Panc1 (cell line): Measurements from ENCODE around the gene RASGEF1C. TPM values are rescaled to one million over a fixed set of nuclear protein-coding genes. Genes with fewer than 3 reads are reported as not detected.

ENCODE experiments used
- ATAC-seq: fragments of 200-7000 bp; cut with Tn5 transposase; 2 replicates; pipeline ENCODE4 v1.9.1; 2020; ENCODE audit warnings: mild to moderate bottlenecking, moderate library complexity
- BruUV-seq: library from RNA; stranded (reverse); fragments of 400-500 nt; replicated peaks from 2 replicates; lab custom pipeline; 2021; lab: Mats Ljungman, UMichigan
- CTCF ChIA-PET: fragments of 300-600 bp; sonication (Branson Sonifier 250); formaldehyde crosslinking; loops from one replicate; lab custom pipeline; 2022; ENCODE audit warnings: antibody characterized with exemption; lab: Charles Lee
- POLR2A ChIA-PET: fragments of 300-600 bp; sonication (Branson Sonifier 250); formaldehyde crosslinking; loops from one replicate; lab custom pipeline; 2022; ENCODE audit warnings: antibody characterized with exemption; lab: Charles Lee
- DNase-seq: peaks from one replicate; pipeline ENCODE4 v3.0.0-alpha.2; 2010; ENCODE audit warnings: low read depth, low spot score
- H3K27ac ChIP-seq: 2 replicates; pipeline ENCODE4 v1.5.1; 2011; ENCODE audit warnings: mild to moderate bottlenecking, low read length, inconsistent platforms
- H3K27me3 ChIP-seq: fragments of 200-500 bp; sonication (Bioruptor generic); 2 replicates; pipeline ENCODE4 v1.6.0; 2014; ENCODE audit warnings: low read length, inconsistent platforms; ENCODE audit not compliant: control insufficient read depth, insufficient read depth
- H3K36me3 ChIP-seq: fragments of 200-500 bp; sonication (Bioruptor generic); 2 replicates; pipeline ENCODE4 v1.5.1; 2014; ENCODE audit warnings: inconsistent platforms, mild to moderate bottlenecking, low read length, moderate library complexity; ENCODE audit not compliant: control insufficient read depth, insufficient read depth
- H3K4me1 ChIP-seq: 2 replicates; pipeline ENCODE4 v1.5.1; 2011; ENCODE audit warnings: inconsistent platforms, mild to moderate bottlenecking, low read length, moderate library complexity; ENCODE audit not compliant: control insufficient read depth, insufficient read depth
- H3K4me3 ChIP-seq, 2 experiments: 2 replicates each; pipeline ENCODE4 v1.5.1; 2011 to 2012; ENCODE audit warnings: low read depth in 2 of 2, low read length in 2 of 2, mild to moderate bottlenecking in 2 of 2, inconsistent platforms in 1 of 2, moderate library complexity in 1 of 2
- H3K9me3 ChIP-seq: fragments of 200-500 bp; sonication (Bioruptor generic); 2 replicates; pipeline ENCODE4 v1.5.1; 2014; ENCODE audit warnings: low read depth, mild to moderate bottlenecking, inconsistent platforms, low read length, moderate library complexity; ENCODE audit not compliant: control insufficient read depth, insufficient read depth
- CTCF ChIP-seq: fragments of 450-650 bp; IDR thresholded peaks from 2 replicates; pipeline ENCODE4 v1.5.1; 2017; ENCODE audit warnings: mild to moderate bottlenecking
- POLR2AphosphoS5 ChIP-seq: IDR thresholded peaks from 2 replicates; pipeline ENCODE4 v1.6.1; 2012; ENCODE audit warnings: mild to moderate bottlenecking, low read depth, low read length, moderate library complexity
- REST ChIP-seq, 2 experiments: IDR thresholded peaks; 2 replicates each; pipeline ENCODE4 v1.6.1; 2011 to 2012; ENCODE audit warnings: low read depth in 2 of 2, control low read depth in 1 of 2, low read length in 1 of 2, mild to moderate bottlenecking in 1 of 2, moderate library complexity in 1 of 2; ENCODE audit not compliant: insufficient read depth in 1 of 2
- SIN3A ChIP-seq: IDR thresholded peaks from 2 replicates; pipeline ENCODE4 v1.6.1; 2012; ENCODE audit warnings: low read depth, mild to moderate bottlenecking, low read length, moderate library complexity, borderline replicate concordance; ENCODE audit not compliant: insufficient read depth
- TCF7L2 ChIP-seq: IDR thresholded peaks from 2 replicates; pipeline ENCODE4 v1.6.1; 2011; ENCODE audit warnings: mild to moderate bottlenecking, low read depth, low read length, inconsistent platforms
- in situ Hi-C: cut with HindIII; loops from 2 replicates; pipeline ENCODE4 v1.10.0; 2016; ENCODE audit warnings: low sequenced_read_pairs, low pct_unique_long_range_greater_than_20kb
- intact Hi-C: fragments of 100-400 bp; cut with micrococcal nuclease; formaldehyde crosslinking; loops from one replicate; pipeline ENCODE4 v1.10.0; 2022; ENCODE audit not compliant: unreplicated experiment
- total RNA-seq: library from RNA; stranded (reverse); gene quantifications from one replicate; pipeline ENCODE4 v1.2.1, GENCODE V29; 2021; ENCODE audit not compliant: unreplicated experiment

The RASGEF1C gene
- total RNA-seq, 1 experiment from 2014 or later, result 0.49 TPM

GRCh38 chr5:180207593-180207992 is 1.4 kb downstream of the RASGEF1C start:
- ChIA-PET CTCF (interaction anchor here (1.0 kb wide), 1 partner anchor 25 kb away, joined by 3 read pairs; no protein-coding TSS in a partner anchor), POLR2A (no interaction called here)
- DNase-seq, result no peak
- no peaks in the 10 kb centered on the region for H3K27me3 ChIP-seq
- H3K36me3 ChIP-seq, result no peaks in the 10 kb centered on the region
- no peak overlapping the region for H3K27ac ChIP-seq
- H3K4me3 ChIP-seq, result no peak overlapping the region
- intact Hi-C loops, result loop anchor here (5.0 to 10.0 kb wide), 2 partner anchors 80 to 117 kb away; no protein-coding TSS in a partner anchor
- no peak for ATAC-seq
- no peaks in the 10 kb centered on the region for H3K9me3 ChIP-seq
- peaks cover 6% of the 10 kb centered on the region; the same call in 1 of the 2 replicates for H3K4me1 ChIP-seq
- in situ Hi-C loops, result no loop called here
- TF ChIP-seq CTCF, result no peak
- no peak for TF ChIP-seq SIN3A
- TF ChIP-seq REST (IDR thresholded peaks at IDR 0.05; ENCODE audit: insufficient read depth in 1 of 2, low read depth in 2 of 2, low read length in 1 of 2), result no peak
- no peak for TF ChIP-seq TCF7L2
- TF ChIP-seq POLR2AphosphoS5, result no peak
- no TSS peak for BruUV-seq

GRCh38 chr5:180206993-180207392 is 2.0 kb downstream of the RASGEF1C start:
- Histone ChIP-seq H3K27me3 (no peaks in the 10 kb centered on the region), H3K4me3 (no peak overlapping the region), H3K36me3 (no peaks in the 10 kb centered on the region), H3K4me1 (peaks cover 6% of the 10 kb centered on the region; the same call in 1 of the 2 replicates), H3K9me3 (no peaks in the 10 kb centered on the region), H3K27ac (no peak overlapping the region)
- DNase-seq, result no peak
- CTCF ChIA-PET, result no interaction called here
- no peak for ATAC-seq
- POLR2A ChIA-PET, result no interaction called here
- in situ Hi-C loops, result no loop called here
- no TSS peak for BruUV-seq
- no peak for TF ChIP-seq SIN3A
- no peak for TF ChIP-seq REST (IDR thresholded peaks at IDR 0.05; ENCODE audit: insufficient read depth in 1 of 2, low read depth in 2 of 2, low read length in 1 of 2)
- TF ChIP-seq POLR2AphosphoS5, result no peak
- no peak for TF ChIP-seq CTCF
- TF ChIP-seq TCF7L2, result no peak
- intact Hi-C loops, result loop anchor here (5.0 to 10.0 kb wide), 2 partner anchors 80 to 118 kb away; no protein-coding TSS in a partner anchor
